ENCODE data around the gene TRIM34.
"Not testable (repeated sequence)": the region's sequence is repeated elsewhere in the genome, so short reads cannot be mapped to it uniquely, and the experiment has no call there.

TRIM34 gene

GRCh38 chr11:5686426-5686825 lies 61.6 kb downstream of the TRIM34 start:
- H3K4me3 Mint-ChIP-seq = no peak overlapping the region
- no peak overlapping the region for H3K27ac Mint-ChIP-seq
- H3K27me3 Mint-ChIP-seq = no peaks in the 10 kb centered on the region
- H3K36me3 Mint-ChIP-seq = peaks cover 3% of the 10 kb centered on the region
- H3K9me3 Mint-ChIP-seq (ENCODE audit: low read depth) = no peaks in the 10 kb centered on the region
- peaks cover 69% of the 10 kb centered on the region for H3K4me1 Mint-ChIP-seq (ENCODE audit: low read depth)

DNA sequence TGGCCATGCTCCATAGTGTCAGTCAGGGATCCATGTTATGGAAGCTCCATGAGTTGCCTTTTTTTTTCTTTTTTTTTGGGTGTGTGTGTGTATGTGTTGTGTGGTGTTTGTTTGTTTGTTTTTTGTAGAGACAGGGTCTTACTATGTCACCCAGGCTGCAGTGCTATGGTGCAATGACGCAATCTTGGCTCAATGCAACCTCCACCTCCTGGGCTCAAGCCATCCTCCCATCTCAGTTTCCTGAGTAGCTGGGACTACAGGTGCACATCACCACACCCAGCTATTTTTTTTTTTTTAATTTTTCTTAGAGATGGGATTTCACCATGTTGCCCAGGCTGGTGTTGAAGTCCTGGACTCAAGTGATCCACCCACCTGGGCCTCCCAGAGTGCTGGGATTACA lies 63.7 kb downstream of the TRIM34 start:
- H3K27me3 Mint-ChIP-seq = no peaks in the 10 kb centered on the region
- peaks cover 75% of the 10 kb centered on the region for H3K4me1 Mint-ChIP-seq (ENCODE audit: low read depth)
- H3K4me3 Mint-ChIP-seq = peak overlapping the region; percentile 92
- peaks cover 4% of the 10 kb centered on the region for H3K36me3 Mint-ChIP-seq
- peak overlapping the region; percentile 96 for H3K27ac Mint-ChIP-seq
- H3K9me3 Mint-ChIP-seq (ENCODE audit: low read depth) = no peaks in the 10 kb centered on the region

GRCh38 chr11:5689551-5689983 lies 64.8 kb downstream of the TRIM34 start, which contains the start of gene TRIM22:
TRIM22 (plus strand) TSS chr11:5689790; CDS start chr11:5696233, 6,443 bp downstream.
- peaks cover 2% of the 10 kb centered on the region for H3K36me3 Mint-ChIP-seq
- H3K4me3 Mint-ChIP-seq = peak within 1 kb of the TSS; percentile 92
- H3K27ac Mint-ChIP-seq = peak within 1 kb of the TSS; percentile 96
- no peaks in the 10 kb centered on the region for H3K27me3 Mint-ChIP-seq
- peaks cover 73% of the 10 kb centered on the region for H3K4me1 Mint-ChIP-seq (ENCODE audit: low read depth)
- no peaks in the 10 kb centered on the region for H3K9me3 Mint-ChIP-seq (ENCODE audit: low read depth)

- Mint-ChIP-seq H3K36me3 (peaks cover 4% of the 10 kb centered on the region), H3K27ac (peak overlapping the region; percentile 96), H3K4me3 (peak overlapping the region; percentile 92), H3K9me3 (ENCODE audit: low read depth) (no peaks in the 10 kb centered on the region), H3K27me3 (no peaks in the 10 kb centered on the region), H3K4me1 (ENCODE audit: low read depth) (peaks cover 73% of the 10 kb centered on the region)
These were observed 65.4 kb downstream of the TRIM34 start for GRCh38 chr11:5690216-5690615.

GRCh38 chr11:5690736-5691135 lies 65.9 kb downstream of the TRIM34 start:
- peaks cover 4% of the 10 kb centered on the region for H3K36me3 Mint-ChIP-seq
- peak overlapping the region; percentile 92 for H3K4me3 Mint-ChIP-seq
- H3K9me3 Mint-ChIP-seq (ENCODE audit: low read depth) = no peaks in the 10 kb centered on the region
- peaks cover 77% of the 10 kb centered on the region for H3K4me1 Mint-ChIP-seq (ENCODE audit: low read depth)
- peak overlapping the region; percentile 96 for H3K27ac Mint-ChIP-seq
- no peaks in the 10 kb centered on the region for H3K27me3 Mint-ChIP-seq

GRCh38 chr11:5691238-5691963 lies 66.6 kb downstream of the TRIM34 start:
- peak overlapping the region; percentile 92 for H3K4me3 Mint-ChIP-seq
- H3K36me3 Mint-ChIP-seq; H3K27me3 Mint-ChIP-seq; H3K9me3 Mint-ChIP-seq (ENCODE audit: low read depth): not testable (repeated sequence)
- H3K27ac Mint-ChIP-seq = peak overlapping the region; percentile 96
- peaks cover 79% of the 10 kb centered on the region for H3K4me1 Mint-ChIP-seq (ENCODE audit: low read depth)

DNA sequence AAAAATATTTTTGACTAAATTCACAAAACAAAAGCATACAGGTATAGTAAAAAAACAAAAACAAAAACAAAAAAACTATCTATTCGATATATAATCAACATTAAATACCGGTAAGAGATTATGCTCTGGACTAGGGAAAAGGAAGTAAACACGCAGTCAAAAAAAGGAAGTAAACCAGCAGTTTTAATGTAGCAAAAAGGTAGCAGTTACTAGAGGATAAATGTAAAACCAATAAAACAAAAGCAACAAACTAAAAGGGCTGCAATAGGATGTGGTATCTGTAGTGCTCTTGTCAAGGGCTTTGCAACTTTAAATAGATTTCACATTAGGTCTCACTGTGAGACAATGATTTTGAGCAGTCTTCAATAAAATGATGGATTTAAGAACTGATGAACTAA lies 67.2 kb downstream of the TRIM34 start:
- H3K9me3 Mint-ChIP-seq (ENCODE audit: low read depth) = no peaks in the 10 kb centered on the region
- peak overlapping the region; percentile 96 for H3K27ac Mint-ChIP-seq
- peak overlapping the region; percentile 92 for H3K4me3 Mint-ChIP-seq
- H3K4me1 Mint-ChIP-seq (ENCODE audit: low read depth) = peaks cover 84% of the 10 kb centered on the region
- no peaks in the 10 kb centered on the region for H3K27me3 Mint-ChIP-seq
- H3K36me3 Mint-ChIP-seq = peaks cover 6% of the 10 kb centered on the region

All from activated naive CD8-positive, alpha-beta T cell (primary cell).